SK-N-SH treated with all-trans-retinoic acid at 6 μM for 48 hours (cell line): ENCODE measurements around the gene MTUS2.

ENCODE experiments used
- ATAC-seq: fragments of 200-7000 bp; cut with Tn5 transposase; 3 replicates; pipeline ENCODE4 v1.9.1; 2020; ENCODE audit warnings: mild to moderate bottlenecking, moderate library complexity
- ARNTL ChIP-seq: fragments of 450-650 bp; formaldehyde crosslinking; IDR thresholded peaks from 2 replicates; pipeline ENCODE4 v1.5.0; 2020; ENCODE audit warnings: low read depth, mild to moderate bottlenecking, moderate library complexity, borderline replicate concordance
- BACH2 ChIP-seq: fragments of 250-450 bp; sonication (Bioruptor Pico); IDR thresholded peaks from 2 replicates; pipeline ENCODE4 v1.9.0; 2021; ENCODE audit warnings: mild to moderate bottlenecking, borderline replicate concordance
- CREB5 ChIP-seq: fragments of 250-450 bp; sonication (Bioruptor Pico); IDR thresholded peaks from 2 replicates; pipeline ENCODE4 v1.5.1; 2020; ENCODE audit warnings: low read depth, mild to moderate bottlenecking, moderate library complexity
- CSRNP3 ChIP-seq: fragments of 250-450 bp; sonication (Bioruptor Pico); IDR thresholded peaks from 2 replicates; pipeline ENCODE4 v1.5.1; 2021; ENCODE audit warnings: mild to moderate bottlenecking, moderate library complexity
- ESRRG ChIP-seq: fragments of 250-450 bp; sonication (Bioruptor Pico); IDR thresholded peaks from 2 replicates; pipeline ENCODE4 v1.6.1; 2021; ENCODE audit warnings: mild to moderate bottlenecking
- GLIS3 ChIP-seq: fragments of 250-450 bp; sonication (Bioruptor Pico); IDR thresholded peaks from 2 replicates; pipeline ENCODE4 v1.5.0; 2020; ENCODE audit warnings: mild to moderate bottlenecking, moderate library complexity
- OSR1 ChIP-seq: fragments of 250-450 bp; sonication (Bioruptor Pico); IDR thresholded peaks from 2 replicates; pipeline ENCODE4 v1.8.0; 2022; ENCODE audit warnings: moderate library complexity, mild to moderate bottlenecking, inconsistent platforms
- PPARA ChIP-seq: fragments of 250-450 bp; sonication (Bioruptor Pico); IDR thresholded peaks from 2 replicates; pipeline ENCODE4 v1.5.0; 2020; ENCODE audit warnings: mild to moderate bottlenecking, borderline replicate concordance
- RARB ChIP-seq: fragments of 250-450 bp; sonication (Bioruptor Pico); IDR thresholded peaks from 2 replicates; pipeline ENCODE4 v1.8.0; 2021; ENCODE audit warnings: mild to moderate bottlenecking, moderate library complexity
- SNAI2 ChIP-seq: fragments of 250-450 bp; sonication (Bioruptor Pico); IDR thresholded peaks from 2 replicates; pipeline ENCODE4 v1.5.0; 2020; ENCODE audit warnings: mild to moderate bottlenecking, moderate library complexity
- TCF4 ChIP-seq: fragments of 250-450 bp; sonication (Bioruptor Pico); IDR thresholded peaks from 2 replicates; pipeline ENCODE4 v1.8.0; 2021; ENCODE audit warnings: mild to moderate bottlenecking, moderate library complexity, borderline replicate concordance
- TOX ChIP-seq: fragments of 250-450 bp; sonication (Bioruptor Pico); IDR thresholded peaks from 2 replicates; pipeline ENCODE4 v1.8.0; 2021; ENCODE audit warnings: mild to moderate bottlenecking, moderate library complexity, borderline replicate concordance
- TSHZ2 ChIP-seq: fragments of 250-450 bp; sonication (Bioruptor Pico); IDR thresholded peaks from 2 replicates; pipeline ENCODE4 v1.5.0; 2020; ENCODE audit warnings: mild to moderate bottlenecking, moderate library complexity
- ZC3H10 ChIP-seq: fragments of 250-450 bp; sonication (Bioruptor Pico); IDR thresholded peaks from 2 replicates; pipeline ENCODE4 v1.5.1; 2021; ENCODE audit warnings: mild to moderate bottlenecking, moderate library complexity
- ZFP3 ChIP-seq: fragments of 250-450 bp; sonication (Bioruptor Pico); IDR thresholded peaks from 2 replicates; pipeline ENCODE4 v1.5.0; 2020; ENCODE audit warnings: mild to moderate bottlenecking, moderate library complexity
- ZFP30 ChIP-seq: fragments of 450-650 bp; formaldehyde crosslinking; IDR thresholded peaks from 2 replicates; pipeline ENCODE4 v1.5.0; 2022; ENCODE audit warnings: mild to moderate bottlenecking, moderate library complexity
- ZNF565 ChIP-seq: fragments of 450-650 bp; formaldehyde crosslinking; conservative IDR thresholded peaks from 2 replicates; pipeline ENCODE4 v1.5.0; 2020; ENCODE audit warnings: low read depth, mild to moderate bottlenecking, moderate library complexity
- ZNF8 ChIP-seq: fragments of 450-650 bp; formaldehyde crosslinking; IDR thresholded peaks from 2 replicates; pipeline ENCODE4 v1.5.0; 2020; ENCODE audit warnings: mild to moderate bottlenecking, moderate library complexity
- TF ChIP-seq, protein P1 (sequence below): fragments of 250-450 bp; sonication (Bioruptor Pico); IDR thresholded peaks from 2 replicates; pipeline ENCODE4 v1.8.0; 2020; ENCODE audit warnings: mild to moderate bottlenecking, moderate library complexity, borderline replicate concordance
- TF ChIP-seq, protein P2 (sequence below): fragments of 250-450 bp; sonication (Bioruptor Pico); IDR thresholded peaks from 2 replicates; pipeline ENCODE4 v1.8.0; 2021; ENCODE audit warnings: low read depth, mild to moderate bottlenecking, moderate library complexity, borderline replicate concordance

MTUS2 gene

GRCh38 chr13:29504691-29505090, 684.6 kb downstream of the MTUS2 start:
- no peak for TF ChIP-seq ARNTL (CRISPR knock-in tag)
- no peak for TF ChIP-seq TSHZ2 (CRISPR knock-in tag)
- no peak for TF ChIP-seq ZNF8
- TF ChIP-seq, protein P1, sequence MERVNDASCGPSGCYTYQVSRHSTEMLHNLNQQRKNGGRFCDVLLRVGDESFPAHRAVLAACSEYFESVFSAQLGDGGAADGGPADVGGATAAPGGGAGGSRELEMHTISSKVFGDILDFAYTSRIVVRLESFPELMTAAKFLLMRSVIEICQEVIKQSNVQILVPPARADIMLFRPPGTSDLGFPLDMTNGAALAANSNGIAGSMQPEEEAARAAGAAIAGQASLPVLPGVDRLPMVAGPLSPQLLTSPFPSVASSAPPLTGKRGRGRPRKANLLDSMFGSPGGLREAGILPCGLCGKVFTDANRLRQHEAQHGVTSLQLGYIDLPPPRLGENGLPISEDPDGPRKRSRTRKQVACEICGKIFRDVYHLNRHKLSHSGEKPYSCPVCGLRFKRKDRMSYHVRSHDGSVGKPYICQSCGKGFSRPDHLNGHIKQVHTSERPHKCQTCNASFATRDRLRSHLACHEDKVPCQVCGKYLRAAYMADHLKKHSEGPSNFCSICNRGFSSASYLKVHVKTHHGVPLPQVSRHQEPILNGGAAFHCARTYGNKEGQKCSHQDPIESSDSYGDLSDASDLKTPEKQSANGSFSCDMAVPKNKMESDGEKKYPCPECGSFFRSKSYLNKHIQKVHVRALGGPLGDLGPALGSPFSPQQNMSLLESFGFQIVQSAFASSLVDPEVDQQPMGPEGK (CRISPR knock-in tag) = no peak
- TF ChIP-seq ZNF565 (CRISPR knock-in tag) = no peak
- no peak for TF ChIP-seq ESRRG (CRISPR knock-in tag)
- TF ChIP-seq CREB5 (CRISPR knock-in tag) = no peak
- TF ChIP-seq CSRNP3 (CRISPR knock-in tag) = no peak
- no peak for TF ChIP-seq TCF4 (CRISPR knock-in tag)
- no peak for TF ChIP-seq OSR1 (CRISPR knock-in tag)
- TF ChIP-seq PPARA = no peak
- TF ChIP-seq SNAI2 (CRISPR knock-in tag) = no peak
- no peak for TF ChIP-seq ZC3H10
- TF ChIP-seq ZFP3 (CRISPR knock-in tag) = no peak
- TF ChIP-seq, all 23 proteins: peak for 0
- no peak for ATAC-seq

GRCh38 chr13:29505511-29505910, 685.4 kb downstream of the MTUS2 start:
- no peak for ATAC-seq
- TF ChIP-seq GLIS3 (CRISPR knock-in tag) (no peak), BACH2 (CRISPR knock-in tag) (no peak), RARB (CRISPR knock-in tag) (no peak)

DNA sequence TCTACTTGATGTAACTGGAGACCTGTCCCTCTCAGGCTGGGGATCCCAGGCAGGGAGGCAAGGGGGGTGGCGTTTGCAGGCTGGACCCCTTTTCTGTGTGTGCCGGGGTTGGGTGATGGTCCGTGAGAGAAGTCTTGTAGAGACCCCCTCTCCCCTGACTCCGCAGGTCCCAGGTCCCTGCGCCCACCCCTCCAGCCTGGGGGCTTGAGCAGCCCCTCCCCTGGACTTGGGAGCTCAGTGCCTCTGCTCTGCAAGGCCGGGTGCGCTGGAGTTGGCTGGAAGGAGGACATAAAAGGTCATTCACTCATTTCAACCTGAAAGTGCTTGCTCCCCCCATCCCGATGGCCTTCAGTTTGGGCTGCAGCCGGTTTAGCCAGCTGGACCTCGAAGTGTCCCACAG, 685.8 kb downstream of the MTUS2 start:
- TF ChIP-seq, protein P1 (CRISPR knock-in tag) = no peak
- no peak for TF ChIP-seq ARNTL (CRISPR knock-in tag)
- no peak for TF ChIP-seq ZNF8
- TF ChIP-seq BACH2 (CRISPR knock-in tag) = no peak
- no peak for TF ChIP-seq TOX
- TF ChIP-seq CREB5 (CRISPR knock-in tag) = no peak
- no peak for TF ChIP-seq ESRRG (CRISPR knock-in tag)
- no peak for TF ChIP-seq GLIS3 (CRISPR knock-in tag)
- no peak for TF ChIP-seq ZC3H10
- TF ChIP-seq RARB (CRISPR knock-in tag) = no peak
- TF ChIP-seq, protein P2, sequence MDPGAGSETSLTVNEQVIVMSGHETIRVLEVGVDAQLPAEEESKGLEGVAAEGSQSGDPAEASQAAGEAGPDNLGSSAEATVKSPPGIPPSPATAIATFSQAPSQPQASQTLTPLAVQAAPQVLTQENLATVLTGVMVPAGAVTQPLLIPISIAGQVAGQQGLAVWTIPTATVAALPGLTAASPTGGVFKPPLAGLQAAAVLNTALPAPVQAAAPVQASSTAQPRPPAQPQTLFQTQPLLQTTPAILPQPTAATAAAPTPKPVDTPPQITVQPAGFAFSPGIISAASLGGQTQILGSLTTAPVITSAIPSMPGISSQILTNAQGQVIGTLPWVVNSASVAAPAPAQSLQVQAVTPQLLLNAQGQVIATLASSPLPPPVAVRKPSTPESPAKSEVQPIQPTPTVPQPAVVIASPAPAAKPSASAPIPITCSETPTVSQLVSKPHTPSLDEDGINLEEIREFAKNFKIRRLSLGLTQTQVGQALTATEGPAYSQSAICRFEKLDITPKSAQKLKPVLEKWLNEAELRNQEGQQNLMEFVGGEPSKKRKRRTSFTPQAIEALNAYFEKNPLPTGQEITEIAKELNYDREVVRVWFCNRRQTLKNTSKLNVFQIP = no peak
- TF ChIP-seq SNAI2 (CRISPR knock-in tag) = no peak
- TF ChIP-seq ZFP30 (CRISPR knock-in tag) = no peak
- no peak for TF ChIP-seq ZNF565 (CRISPR knock-in tag)
- no peak for TF ChIP-seq TCF4 (CRISPR knock-in tag)
- no peak for TF ChIP-seq PPARA
- no peak for ATAC-seq
